HG03432 (cell line): Measurements from ENCODE around the gene FCRL2.
"Not testable (repeated sequence)": the region's sequence is repeated elsewhere in the genome, so short reads cannot be mapped to it uniquely, and the experiment has no call there.

Experiments used
- ATAC-seq: cut with Tn5 transposase; IDR thresholded peaks from one replicate; pipeline ENCODE4 v1.9.1; 2021; ENCODE audit warnings: mild to moderate bottlenecking, moderate library complexity; ENCODE audit not compliant: unreplicated experiment

FCRL2 gene

DNA sequence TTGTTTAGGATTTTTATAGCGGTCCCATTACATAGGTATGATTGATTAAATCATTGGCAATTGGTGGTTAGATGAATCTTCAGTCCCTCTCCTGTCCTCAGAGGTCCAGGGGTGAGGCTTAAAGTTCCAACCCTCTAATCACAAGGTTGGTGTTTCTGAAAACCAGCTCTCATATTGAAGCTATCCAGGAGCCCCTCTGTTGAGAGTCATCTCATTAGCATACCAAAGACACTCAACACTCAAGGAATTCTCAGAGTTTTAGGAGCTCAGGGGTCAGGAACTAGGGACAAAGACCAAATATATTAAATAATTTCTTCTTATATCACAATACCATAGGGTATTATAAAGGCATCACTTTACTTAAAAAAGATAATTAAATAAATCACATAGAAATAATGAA lies 23.3 kb downstream of the FCRL2 start:
- ATAC-seq = no peak

DNA sequence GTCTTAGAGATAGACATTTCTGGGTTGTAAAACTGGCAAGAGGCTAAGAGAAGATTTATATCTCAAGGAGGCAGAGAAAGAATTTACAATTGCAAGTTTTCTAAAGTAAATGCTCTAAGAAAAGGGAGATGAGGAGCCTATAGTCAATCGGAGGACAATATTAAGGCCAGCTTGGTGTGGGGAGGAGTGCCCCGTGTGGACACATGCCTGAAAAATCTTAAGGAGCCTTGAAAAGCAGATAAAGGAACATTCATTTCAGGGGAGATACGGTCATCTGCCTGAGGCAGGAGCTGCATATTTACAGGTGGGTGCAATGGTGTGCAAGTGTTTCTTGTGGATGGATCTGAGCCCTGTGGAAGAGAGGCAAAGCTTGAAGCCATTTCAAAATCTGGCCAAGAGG lies 25.6 kb downstream of the FCRL2 start:
- ATAC-seq = no peak

DNA sequence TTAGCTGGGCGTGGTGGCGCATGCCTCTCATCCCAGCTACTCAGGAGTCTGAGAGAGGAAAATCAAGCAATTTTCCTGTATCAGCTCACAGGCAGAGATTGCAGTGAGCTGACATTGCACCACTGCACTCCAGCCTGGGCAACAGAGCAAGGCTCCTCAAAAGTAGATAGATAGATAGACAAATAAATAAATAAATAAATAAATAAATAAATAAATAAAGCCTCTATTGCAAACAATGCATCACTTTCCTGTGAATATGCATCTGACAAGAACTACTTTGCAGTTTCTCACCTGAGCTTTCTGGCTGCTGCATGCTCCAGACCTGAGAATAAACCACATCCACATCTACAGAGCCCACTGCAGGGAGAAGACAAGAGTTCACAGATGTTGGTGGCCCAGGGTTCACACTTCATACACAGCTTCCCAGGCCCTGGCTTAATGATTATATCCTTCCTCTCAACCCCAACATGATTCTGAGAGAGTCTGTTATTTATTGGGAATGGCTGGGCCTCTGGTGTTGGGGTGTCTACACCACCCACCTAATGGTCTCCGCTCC lies 28.6 kb downstream of the FCRL2 start:
- no peak for ATAC-seq

DNA sequence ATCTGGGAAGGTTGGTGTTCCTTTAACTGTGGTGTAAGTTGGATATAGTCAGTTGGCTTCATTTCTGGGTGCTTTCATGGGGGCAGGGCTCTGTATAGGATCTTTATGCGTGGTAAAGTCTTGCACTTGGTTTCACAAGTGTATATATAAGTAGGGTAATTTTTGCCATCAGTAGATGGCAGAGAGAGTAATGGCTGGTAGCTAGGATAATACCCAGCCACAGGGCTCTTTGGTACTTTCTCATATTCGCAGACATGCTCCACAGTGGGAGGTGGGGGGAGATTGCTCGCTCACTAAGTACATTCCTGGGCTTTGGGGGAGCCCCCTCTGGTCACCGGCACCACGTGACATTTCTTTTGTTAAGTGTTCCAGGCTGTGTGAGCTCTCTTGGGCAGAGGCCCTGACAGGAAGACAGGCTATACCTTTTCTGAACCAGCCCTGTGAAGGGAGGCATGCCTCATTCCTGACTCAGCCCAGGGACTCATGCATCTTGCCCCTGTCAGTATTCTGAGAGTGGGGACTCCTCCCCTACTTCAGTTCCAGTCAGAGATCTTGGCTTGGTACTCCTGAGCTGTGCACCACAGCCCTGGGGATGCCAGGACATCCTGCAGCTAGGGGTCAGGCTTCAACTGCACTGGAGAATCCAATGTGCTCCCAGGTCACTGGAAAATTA lies 37.6 kb downstream of the FCRL2 start:
- no peak for ATAC-seq

DNA sequence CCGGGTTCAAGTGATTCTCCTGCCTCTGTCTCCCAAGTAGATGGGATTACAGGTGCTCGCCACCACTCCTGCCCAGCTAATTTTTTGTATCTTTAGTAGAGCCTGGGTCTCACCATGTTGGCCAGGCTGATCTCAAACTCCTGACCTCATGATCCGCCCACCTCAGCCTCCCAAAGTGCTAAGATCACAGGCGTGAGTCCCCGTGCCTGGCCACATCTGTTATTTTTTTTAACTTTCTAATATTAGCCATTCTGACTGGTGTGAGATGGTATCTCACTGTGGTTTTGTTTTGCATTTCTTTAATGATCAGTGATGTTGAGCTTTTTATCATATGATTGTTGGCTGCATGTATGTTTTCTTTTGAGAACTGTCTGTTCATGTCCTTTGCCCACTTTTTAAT lies 40.9 kb downstream of the FCRL2 start:
- not testable (repeated sequence) for ATAC-seq

DNA sequence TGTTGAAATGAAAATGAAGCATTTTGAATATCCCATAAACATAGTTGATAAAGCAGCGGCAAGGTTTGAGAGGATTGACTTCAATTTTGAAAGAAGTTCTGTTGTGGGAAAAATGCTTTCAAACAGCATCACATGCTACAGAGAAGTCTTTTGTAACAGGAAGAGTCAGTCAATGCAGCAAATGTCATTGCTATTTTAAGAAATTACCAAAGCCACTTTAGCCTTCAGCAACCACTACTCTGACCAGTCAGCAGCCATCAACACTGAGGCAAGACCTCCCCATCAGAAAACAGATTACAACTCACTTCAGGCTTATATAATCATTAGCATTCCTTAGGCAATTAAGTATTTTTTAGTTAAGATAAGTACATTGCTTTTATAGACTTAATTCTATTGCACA lies 42.6 kb downstream of the FCRL2 start:
- ATAC-seq = peak; percentile 56

DNA sequence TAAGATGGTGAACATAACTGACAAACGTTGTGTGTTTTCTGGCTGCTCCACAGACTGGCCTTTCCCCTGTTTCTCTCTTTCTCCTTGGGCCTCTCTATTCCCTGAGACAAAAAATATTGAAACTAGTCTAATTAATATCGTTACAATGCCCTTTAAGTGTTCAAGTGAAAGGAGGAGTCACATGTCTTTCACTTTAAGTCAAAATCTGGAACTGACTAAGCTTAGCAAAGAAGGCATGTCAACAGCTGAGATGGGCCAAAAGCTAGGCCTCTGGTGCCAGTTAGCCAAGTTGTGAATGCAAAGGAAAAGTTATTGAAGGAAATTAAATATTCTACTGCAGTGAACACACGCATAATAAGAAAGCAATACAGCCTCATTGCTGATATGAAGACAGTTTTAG lies 44.2 kb downstream of the FCRL2 start:
- ATAC-seq = no peak

DNA sequence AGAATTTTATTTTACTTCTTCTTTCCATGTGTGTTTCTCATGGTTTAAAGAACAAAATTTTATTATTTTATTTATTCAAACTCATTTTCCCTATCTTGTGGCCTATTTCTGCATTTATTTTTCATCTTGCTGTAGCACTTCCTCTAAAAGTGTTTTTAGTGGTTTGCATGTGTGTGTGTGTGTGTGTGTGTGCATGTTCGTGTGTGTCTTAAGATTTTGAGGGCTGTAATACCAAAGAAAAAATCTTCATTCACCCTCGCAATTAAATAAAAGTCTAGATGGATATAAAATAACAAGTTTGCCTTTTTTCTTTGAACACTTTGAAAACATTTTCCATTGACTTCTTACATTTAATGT lies 51.7 kb downstream of the FCRL2 start:
- ATAC-seq = no peak

DNA sequence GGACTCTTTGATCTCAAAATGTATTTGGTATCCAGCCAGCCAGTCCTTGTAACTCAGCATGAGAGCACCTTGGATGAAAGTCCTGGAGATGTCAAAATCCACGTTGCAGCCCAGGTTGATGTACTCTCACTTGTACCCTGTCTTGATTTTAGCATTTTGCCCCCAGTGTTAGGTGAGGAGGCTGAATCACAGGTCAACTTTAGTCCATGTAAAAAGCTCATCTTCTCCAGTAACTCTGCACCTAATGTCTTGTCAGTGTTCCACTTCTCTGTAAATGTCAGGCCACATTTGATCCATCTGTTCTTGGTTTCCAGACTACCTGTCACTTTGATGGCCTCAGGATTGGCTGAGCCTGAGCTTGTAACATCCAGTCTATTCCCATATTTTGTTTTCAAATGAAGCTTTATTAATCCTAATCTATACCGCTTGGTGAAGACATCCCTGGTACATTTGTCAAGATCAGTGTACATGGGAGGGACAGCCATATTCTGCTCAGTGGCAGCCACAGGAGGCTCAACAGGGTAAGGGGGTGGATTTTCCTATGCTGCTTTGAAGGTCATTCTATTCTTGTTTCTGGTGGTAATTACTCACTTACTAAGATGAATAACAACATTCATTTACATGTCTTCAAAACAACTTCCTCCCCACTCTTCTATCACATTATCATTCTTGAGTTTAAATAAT lies 52.3 kb downstream of the FCRL2 start:
- no peak for ATAC-seq

DNA sequence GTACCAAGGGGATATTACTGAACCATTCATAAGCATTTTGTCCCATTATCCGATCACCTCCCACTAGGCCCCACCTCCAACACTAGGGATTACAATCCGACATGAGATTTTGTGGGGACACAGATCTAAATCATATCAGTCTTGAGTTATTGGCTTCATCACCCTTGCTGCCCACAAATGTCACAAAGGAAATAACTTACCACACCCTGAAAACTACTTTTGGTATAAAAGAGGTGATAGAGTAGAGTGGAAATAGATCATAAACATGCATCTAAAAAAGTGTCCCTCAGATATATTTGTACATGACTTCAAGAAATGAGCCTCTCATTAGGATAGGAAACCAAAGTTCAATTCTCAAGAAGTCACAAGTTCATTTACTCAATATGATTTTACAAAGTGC lies 53.8 kb downstream of the FCRL2 start:
- ATAC-seq = no peak

DNA sequence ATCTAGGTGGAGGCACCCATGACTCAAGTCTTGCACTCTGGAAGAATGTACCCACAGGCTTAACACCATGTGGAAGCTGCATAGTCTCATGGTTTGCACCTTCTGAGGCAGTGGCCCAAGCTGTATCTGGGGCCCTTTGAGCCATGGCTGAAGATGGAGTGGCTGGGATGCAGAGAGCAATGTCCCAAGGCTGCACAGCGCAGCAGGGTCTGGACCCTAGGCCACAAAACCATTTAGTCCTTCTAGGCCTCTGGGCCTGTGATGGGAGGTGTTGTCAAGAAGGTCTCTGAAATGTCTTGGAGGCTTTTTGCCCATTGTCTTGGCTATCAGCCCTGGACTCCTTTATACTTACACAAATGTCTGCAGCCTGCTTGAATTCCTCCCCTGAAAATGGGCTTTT lies 54.9 kb downstream of the FCRL2 start:
- no peak for ATAC-seq

DNA sequence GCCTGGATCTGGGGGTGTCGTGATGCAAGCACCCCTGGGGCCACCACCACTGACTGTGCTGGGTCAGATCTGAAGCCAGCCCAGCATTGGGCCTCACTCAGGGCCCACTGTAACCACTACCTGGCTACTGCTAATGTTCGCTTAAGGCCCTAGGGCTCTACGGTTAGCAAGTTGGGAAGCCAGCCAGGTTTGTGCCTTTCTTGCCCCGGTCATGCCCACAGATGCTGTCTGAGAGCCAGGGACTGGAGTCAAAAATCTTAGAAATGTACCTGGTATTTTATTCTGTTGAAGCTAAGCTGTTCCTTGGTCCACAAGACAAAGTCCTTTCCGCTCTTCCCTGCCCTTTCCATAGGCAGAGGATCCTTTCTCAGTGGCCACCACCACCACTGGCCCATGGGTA lies 61.2 kb downstream of the FCRL2 start:
- no peak for ATAC-seq

DNA sequence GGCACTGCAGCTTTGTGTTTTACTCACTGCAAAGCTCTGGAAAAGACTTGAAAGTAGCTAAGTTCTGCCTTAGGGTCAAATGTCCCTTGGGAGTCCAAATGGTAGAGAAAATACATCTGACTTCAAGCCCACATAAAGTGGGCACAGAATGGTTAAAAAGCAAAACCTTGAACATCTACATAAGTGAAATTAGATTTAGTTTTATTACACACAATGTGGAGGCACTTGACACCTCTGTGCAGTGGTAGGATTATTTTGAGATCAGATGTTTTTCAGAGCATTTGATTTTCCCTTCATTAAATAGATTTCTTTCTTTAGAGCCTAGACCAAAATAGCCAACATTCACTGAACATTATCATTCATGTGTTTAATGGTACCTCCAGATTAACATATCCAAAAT lies 65.1 kb downstream of the FCRL2 start:
- no peak for ATAC-seq

DNA sequence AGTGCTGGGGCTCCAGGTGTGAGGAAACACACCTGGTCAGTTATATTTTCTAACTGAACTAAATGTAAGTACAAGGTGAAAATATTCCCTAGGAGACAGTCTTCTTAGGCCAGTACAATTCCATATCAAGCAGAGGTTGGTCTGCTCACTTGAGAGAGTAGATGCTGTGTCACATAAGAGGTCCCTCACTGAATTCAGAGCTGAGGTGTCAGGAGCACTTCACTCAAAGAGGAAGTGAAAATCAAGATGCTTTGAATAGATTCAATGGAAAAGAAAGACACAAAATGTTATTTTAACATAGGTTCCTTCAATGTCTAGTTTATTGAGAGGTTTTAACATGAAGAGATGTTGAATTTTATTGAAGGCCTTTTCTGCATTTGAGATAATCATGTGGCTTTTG lies 72.1 kb downstream of the FCRL2 start:
- no peak for ATAC-seq

DNA sequence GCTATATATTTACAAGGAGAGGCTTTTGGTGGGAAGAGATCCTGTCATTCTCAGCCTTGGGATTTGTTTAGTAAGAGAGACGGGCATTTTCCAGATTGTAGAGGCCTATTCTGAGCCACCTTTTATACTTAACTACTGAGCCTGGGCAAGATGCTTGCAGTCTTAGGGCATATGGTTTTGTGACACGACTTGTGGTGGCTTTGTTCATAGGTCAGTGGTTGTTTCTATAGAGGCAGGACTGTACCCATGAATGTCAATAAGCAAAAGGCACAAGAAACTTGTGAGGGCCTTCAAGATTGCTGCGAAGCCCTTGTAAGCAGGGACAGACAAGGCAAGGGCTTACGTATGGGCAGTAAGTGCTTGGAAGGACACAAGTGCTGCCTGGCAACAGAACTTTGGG lies 73.0 kb downstream of the FCRL2 start:
- no peak for ATAC-seq

DNA sequence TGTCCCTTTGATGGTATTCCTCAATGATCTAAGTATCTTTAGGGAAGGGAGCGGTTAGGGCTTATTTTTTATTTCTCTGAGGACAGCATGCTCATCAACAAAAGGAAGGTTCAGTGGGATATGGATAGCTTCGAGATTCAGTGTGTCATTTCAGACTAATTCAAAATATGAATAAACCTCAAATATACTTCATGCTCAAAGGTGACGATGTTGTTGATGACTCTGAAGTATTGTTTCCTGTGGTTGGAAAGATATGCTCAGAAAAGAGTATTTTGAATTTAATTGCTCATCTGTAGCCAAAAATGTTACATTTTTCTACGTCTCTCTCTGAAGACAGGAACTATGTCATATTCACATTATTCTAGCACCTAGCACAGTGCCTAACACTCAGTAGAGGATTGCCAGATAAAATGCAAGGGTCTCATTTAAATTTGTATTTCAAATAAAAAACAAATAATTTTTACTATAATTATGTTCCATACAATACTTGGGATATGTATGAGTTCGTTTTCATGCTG lies 74.6 kb downstream of the FCRL2 start:
- ATAC-seq = no peak

DNA sequence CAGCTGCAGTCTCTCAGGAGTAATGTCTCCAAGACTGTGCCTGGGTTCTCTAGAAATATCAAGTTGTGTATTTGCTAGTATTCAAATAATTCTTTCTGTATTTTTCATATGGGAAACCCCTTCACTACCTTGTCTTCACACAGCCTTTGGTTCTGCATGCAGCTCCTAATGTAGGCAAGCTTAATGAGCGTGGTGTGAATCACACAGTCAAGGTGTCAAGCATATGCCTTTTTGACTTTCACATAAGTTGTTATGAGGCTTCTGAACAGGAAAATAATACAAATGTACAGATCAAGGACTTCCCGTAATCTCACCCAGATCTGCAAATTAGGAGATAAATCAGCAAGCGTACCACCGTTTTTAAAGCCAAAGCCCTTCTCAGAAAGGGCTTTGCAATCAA lies 76.2 kb downstream of the FCRL2 start, which contains the start of gene FCRL3:
Gene FCRL3 (minus strand): TSS at position 38 of the 400 bp plus-strand sequence. CDS start 280 bp downstream, outside the sequence.
- no peak for ATAC-seq

DNA sequence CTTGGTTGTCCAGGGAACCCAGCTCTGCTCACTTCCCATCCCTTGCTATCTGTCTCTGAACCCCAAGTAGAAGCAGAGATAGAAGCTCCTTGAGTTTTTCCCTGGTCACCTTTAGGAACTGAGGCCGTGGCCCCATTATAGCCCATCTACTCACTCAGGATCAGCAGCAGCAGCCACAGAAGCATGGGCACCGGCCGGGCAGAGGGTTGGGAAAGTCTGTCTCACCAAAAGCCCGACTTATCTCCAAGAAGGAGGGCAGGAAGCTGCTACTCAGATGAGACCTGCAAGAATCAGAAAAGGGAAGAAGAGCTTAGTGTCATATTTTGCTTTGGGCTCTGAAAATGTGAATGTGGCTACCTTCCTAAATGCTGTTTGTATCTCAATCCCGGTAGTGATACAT lies 76.6 kb downstream of the FCRL2 start:
- no peak for ATAC-seq

DNA sequence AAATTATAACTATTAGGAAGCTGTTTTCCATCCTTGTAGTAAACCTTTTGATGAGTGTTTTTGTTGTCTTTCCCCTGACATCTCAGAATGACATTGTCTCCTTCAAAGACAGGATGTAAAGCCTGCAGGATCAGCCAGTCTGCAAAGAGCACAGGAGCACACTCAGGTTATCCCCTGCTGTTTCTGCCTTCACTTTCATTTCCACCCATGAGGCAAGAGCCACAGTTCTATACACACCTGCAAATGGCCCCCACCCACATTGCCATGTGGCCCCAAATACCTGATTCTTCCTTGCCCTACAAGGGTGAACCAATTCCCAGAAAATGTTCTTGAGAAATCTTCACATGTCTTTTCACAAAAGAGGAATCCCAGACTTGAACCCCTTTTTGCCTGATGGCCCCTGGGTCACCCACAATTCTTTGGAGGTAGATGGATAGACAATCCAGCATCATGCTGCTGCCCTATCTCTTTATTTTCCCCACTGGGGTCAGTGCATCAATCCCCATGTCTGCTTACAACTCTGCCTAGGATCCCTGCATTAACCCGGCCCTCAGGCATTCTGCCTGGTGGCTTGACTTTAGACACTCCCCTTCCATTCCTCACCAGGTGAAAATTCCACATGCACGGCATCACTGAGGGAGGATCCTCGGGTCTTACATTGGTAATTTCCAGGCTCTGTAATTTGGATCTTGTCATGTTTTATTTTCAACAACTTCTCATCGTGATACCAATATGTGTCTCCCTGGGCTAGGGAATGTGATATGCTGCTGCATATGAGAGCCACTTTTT lies 79.0 kb downstream of the FCRL2 start:
- ATAC-seq = no peak

DNA sequence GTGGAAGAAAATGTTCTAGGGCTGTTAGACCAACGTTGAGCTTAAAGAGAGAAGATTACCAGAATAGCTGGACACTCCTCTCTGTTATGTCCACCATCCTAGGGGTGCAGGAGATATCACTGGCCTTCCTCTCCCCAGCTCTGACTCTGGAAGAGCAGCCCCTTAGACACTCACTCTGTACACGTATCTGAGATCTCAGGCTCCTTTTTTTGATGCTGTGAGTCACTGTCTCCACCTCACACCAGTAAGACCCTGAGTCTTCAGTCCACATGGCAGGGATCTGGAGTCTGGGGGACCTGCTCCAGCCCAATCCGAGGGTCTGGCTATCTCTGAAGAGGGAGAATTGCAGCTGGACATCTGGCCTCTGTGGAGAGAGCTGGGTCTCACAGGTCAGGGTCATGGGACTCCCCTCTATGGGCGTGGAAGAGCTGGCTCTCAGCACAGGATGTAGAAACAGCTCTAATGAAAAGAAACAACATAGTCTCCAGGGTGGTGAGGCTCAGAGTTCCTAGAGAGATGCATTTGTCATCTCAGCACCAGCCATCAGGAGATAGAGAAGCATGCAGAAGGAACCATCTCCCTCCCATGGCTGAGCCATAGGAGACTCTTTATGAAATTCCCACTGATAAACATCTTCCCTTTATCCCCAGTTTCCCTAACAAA lies 79.8 kb downstream of the FCRL2 start:
- no peak for ATAC-seq
